ENCODE results near the gene EEF2K. TPM values are rescaled to one million over a fixed set of nuclear protein-coding genes. Genes with fewer than 3 reads are reported as not detected.

The EEF2K gene
- total and polyA plus RNA-seq, 12 donors: 5.1 to 38.9 (median 21.9) TPM

DNA sequence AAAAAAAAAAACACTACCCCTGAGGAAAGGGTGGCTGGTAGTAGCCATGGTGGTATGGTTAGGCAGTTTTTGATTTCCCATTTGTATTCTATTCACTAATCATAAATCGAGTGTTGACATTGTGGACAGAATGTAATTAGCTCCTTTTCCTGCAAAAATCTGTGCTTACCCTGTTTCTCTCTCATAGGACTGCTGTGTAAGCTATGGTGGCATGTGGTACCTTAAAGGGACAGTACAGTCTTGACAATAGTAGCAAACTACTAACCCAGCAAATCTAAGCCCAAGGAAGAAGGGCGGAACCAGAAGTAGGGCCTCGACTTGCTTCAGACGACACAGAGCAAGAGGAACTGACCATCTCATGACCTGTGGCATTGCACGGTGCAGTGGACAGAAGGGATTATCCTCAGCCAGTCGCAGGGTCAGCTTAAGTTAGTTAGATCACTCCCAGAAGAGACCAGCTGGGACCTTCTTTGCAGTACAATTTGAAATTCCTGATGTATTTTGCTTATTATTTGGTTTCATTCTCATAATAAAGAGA, 127.4 kb downstream of the EEF2K start:
- ATAC-seq: peak in 4 of 8 donors; percentile 30 to 68 (median 64)
- H3K27ac ChIP-seq: peak overlapping the region in 1 of 10 donors; percentile 2

DNA sequence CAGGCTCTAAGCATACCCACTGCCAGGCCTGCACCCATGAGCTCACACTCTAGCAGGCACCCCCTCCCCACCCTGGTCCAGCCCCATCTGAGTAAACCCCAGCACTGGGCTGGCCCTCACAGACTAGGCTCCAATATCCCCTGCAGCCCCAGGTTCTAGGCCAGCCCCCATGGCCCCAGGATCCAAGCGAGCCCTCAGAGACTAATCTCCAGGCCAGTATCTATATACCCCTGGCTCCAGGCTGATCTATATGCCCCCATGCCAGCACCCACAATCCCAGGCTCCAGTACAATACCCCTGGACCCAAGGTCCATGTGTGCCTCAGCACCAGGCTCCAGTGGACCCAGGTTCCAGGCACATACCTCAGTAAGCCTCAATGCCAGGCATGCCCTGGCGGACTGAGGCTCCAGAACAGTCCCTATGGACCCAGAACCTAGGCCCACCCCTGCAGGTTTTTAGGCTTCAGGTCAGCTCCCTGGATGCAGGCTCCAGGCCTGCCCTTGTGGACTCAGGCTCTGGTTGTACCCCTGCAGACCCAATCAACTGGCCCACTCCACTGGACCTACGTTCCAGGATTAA, 129.7 kb downstream of the EEF2K start:
- no peak for DNase-seq
- peaks cover 0 to 79% (median 57%) of the 10 kb centered on the region in 9 donors for H3K36me3 ChIP-seq

More for the DNA sequence above, 127.4 kb downstream of the EEF2K start:
- Histone ChIP-seq H3K36me3 (peaks cover 0 to 87% (median 61%) of the 10 kb centered on the region in 9 donors), H3K4me1 (peaks cover 0 to 8% (median 0%) of the 10 kb centered on the region in 9 donors), H3K9me3 (peaks cover 0 to 26% (median 8%) of the 10 kb centered on the region in 11 donors), H3K27me3 (no peaks in the 10 kb centered on the region), H3K4me3 (no peak overlapping the region)
- intact Hi-C loops (cut with DNase I): loop anchor here in 1 of 10 donors (5.0 kb wide), 1 partner anchor 54 kb away; no protein-coding TSS in a partner anchor
- DNase-seq: no peak
- 66 to 84% methylated on average over 6 of the region's 6 CpGs for WGBS, 2 donors
- TF ChIP-seq, protein P1, sequence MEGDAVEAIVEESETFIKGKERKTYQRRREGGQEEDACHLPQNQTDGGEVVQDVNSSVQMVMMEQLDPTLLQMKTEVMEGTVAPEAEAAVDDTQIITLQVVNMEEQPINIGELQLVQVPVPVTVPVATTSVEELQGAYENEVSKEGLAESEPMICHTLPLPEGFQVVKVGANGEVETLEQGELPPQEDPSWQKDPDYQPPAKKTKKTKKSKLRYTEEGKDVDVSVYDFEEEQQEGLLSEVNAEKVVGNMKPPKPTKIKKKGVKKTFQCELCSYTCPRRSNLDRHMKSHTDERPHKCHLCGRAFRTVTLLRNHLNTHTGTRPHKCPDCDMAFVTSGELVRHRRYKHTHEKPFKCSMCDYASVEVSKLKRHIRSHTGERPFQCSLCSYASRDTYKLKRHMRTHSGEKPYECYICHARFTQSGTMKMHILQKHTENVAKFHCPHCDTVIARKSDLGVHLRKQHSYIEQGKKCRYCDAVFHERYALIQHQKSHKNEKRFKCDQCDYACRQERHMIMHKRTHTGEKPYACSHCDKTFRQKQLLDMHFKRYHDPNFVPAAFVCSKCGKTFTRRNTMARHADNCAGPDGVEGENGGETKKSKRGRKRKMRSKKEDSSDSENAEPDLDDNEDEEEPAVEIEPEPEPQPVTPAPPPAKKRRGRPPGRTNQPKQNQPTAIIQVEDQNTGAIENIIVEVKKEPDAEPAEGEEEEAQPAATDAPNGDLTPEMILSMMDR (IDR thresholded peaks at IDR 0.05): no peak

DNA sequence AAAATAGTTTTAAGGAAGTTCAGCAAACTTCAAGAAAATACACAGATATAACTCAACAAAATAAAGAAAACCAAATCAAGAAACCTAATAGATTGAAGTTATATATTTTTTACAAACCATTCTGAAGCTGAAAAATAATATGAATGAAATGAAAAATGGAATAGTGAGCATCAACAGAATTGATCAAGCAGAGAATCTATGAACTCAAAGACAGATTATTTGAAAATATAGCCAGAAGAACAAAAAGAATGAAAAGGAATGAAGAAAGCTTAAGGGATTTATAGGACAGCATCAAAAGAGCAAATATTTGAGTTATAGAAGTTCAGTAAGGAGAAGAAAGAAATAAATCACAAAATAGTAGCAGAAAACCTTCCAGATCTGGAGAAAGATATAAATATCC, 130.5 kb downstream of the EEF2K start:
- TF ChIP-seq, protein P1 (IDR thresholded peaks at IDR 0.05): no peak
- peaks cover 0 to 78% (median 49%) of the 10 kb centered on the region in 9 donors for H3K36me3 ChIP-seq
- peaks cover 0 to 37% (median 19%) of the 10 kb centered on the region in 11 donors for H3K9me3 ChIP-seq
- ATAC-seq (no peak), DNase-seq (no peak)
- intact Hi-C loops (cut with DNase I): no loop called here
- H3K27me3 ChIP-seq: no peaks in the 10 kb centered on the region
- no peaks in the 10 kb centered on the region for H3K4me1 ChIP-seq
- no peak overlapping the region for H3K27ac ChIP-seq
- H3K4me3 ChIP-seq: no peak overlapping the region

More for the DNA sequence above, 129.7 kb downstream of the EEF2K start:
- Histone ChIP-seq H3K4me1 (no peaks in the 10 kb centered on the region), H3K27me3 (no peaks in the 10 kb centered on the region), H3K4me3 (no peak overlapping the region), H3K9me3 (peaks cover 0 to 30% (median 13%) of the 10 kb centered on the region in 11 donors), H3K27ac (no peak overlapping the region)
- TF ChIP-seq, protein P1 (IDR thresholded peaks at IDR 0.05): no peak
- WGBS, 2 donors: 100% methylated on average over 3 of the region's 3 CpGs
- peak in 3 of 8 donors; percentile 19 to 59 (median 29) for ATAC-seq
- intact Hi-C loops (cut with DNase I): no loop called here

DNA sequence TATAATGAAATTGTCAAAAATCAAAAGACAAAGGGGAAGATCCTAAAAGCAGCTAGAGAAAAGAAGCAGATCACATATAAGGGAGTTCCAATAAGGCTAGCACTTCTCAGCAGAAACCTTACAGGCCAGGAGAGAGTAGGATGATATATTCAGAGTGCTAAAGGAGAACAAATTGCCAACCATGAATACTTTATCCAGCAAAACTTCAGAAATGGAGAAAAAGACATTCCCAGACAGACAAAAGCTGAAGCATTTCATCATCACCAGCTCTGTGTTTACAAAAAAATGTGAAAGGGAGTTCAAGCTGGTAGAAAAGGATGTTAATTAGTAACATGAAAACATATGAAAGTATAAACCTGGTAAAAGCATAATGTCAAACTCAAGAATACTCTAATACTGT, 131.0 kb downstream of the EEF2K start:
- no peak overlapping the region for H3K27ac ChIP-seq
- no peak overlapping the region for H3K4me3 ChIP-seq
- H3K9me3 ChIP-seq: peaks cover 0 to 37% (median 19%) of the 10 kb centered on the region in 11 donors
- intact Hi-C loops (cut with DNase I): no loop called here
- no peaks in the 10 kb centered on the region for H3K4me1 ChIP-seq
- ATAC-seq (no peak), DNase-seq (no peak)
- peaks cover 0 to 75% (median 45%) of the 10 kb centered on the region in 9 donors for H3K36me3 ChIP-seq
- no peaks in the 10 kb centered on the region for H3K27me3 ChIP-seq
- TF ChIP-seq, protein P1 (IDR thresholded peaks at IDR 0.05): no peak

Data from heart right ventricle (tissue), 16 donors.